Measurements from ENCODE around the gene NRG2.

DNA sequence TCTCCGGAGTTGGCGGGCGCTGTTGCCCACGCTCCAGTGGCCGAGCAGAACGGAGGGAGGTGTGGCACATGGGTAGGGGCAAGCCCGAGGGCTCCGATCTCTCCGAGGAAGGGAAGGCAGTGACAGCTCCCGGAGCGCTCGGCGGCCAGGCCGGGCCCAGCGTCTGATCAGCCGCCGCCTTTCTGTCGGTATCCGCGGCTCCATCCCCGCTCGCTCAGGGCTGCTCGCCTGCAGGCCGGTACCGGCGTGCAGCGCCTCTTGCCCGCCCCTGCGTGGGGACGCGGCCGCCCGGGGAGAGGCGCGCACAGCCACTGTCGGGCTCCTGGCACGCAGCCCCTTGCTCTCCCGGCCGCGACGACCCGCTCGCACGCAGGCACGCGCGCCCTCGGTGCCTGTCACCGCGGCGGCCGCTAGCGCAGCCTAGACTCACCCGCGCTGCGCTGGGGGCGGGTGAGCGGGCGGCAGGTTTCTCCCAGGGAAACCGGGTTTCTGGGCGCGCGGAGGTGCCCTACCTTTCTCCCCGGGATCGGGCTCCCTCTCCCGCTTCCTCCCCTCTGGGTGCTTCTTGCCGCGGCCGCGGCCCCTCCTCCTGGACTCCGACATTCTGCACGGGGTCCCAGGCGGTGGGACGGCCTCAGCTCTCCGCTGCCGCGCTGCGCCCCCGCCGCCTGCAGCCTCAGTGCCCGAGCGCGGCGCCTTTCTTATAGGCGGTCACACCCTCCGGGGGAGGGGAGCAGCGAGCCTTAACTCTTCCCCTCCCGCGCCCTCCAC lies 139.1 kb downstream of the NRG2 start:
- no peak for TF ChIP-seq CTCF (IDR thresholded peaks at IDR 0.05; ENCODE audit: low read depth, low read length, poor library complexity, severe bottlenecking)
- TF ChIP-seq EZH2phosphoT487 (IDR thresholded peaks at IDR 0.05; ENCODE audit: borderline replicate concordance, low read length), result no peak; the same call in 1 of the 2 replicates
